ENCODE data around the gene FAM43B. TPM values are rescaled to one million over a fixed set of nuclear protein-coding genes. Genes with fewer than 3 reads are reported as not detected.

Gene FAM43B
- total RNA-seq, 4 donors from 2014 or later = 0.90 to 1.0 TPM; not detected in 2

DNA sequence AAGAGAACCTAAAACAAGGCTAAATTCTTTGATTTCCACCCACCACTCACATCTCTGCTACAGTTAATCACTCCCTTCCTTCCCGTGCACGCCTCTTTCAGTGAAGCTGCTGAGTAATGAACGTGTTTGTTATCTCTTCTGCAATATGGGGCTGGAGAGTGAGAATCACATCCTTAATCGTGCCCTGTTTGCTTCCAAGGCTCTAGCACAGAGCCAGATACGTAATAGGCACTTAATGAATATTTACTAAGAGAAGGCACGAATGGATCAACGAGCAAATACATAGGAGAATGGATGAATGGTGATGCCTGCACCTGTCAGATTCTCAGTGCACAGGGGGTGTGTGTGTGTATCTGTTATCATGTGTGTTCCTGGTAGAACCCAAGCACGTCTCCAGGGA lies 22.1 kb upstream of the FAM43B start:
- no peak for TF ChIP-seq EP300 (IDR thresholded peaks at IDR 0.05)
- TF ChIP-seq, protein P1, sequence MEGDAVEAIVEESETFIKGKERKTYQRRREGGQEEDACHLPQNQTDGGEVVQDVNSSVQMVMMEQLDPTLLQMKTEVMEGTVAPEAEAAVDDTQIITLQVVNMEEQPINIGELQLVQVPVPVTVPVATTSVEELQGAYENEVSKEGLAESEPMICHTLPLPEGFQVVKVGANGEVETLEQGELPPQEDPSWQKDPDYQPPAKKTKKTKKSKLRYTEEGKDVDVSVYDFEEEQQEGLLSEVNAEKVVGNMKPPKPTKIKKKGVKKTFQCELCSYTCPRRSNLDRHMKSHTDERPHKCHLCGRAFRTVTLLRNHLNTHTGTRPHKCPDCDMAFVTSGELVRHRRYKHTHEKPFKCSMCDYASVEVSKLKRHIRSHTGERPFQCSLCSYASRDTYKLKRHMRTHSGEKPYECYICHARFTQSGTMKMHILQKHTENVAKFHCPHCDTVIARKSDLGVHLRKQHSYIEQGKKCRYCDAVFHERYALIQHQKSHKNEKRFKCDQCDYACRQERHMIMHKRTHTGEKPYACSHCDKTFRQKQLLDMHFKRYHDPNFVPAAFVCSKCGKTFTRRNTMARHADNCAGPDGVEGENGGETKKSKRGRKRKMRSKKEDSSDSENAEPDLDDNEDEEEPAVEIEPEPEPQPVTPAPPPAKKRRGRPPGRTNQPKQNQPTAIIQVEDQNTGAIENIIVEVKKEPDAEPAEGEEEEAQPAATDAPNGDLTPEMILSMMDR (IDR thresholded peaks at IDR 0.05) = no peak
- no peak for TF ChIP-seq POLR2A (IDR thresholded peaks at IDR 0.05)
- no peaks in the 10 kb centered on the region for H3K4me1 ChIP-seq
- H3K9me3 ChIP-seq = no peaks in the 10 kb centered on the region
- no peaks in the 10 kb centered on the region for H3K36me3 ChIP-seq
- no peak overlapping the region for H3K4me3 ChIP-seq
- WGBS, 2 donors = 43 to 51% methylated on average over 8 of the region's 8 CpGs
- no peak for DNase-seq (ENCODE audit: low spot score in 2 of 2)
- H3K27me3 ChIP-seq = peaks cover 0 to 49% of the 10 kb centered on the region in 2 donors
- H3K27ac ChIP-seq = no peak overlapping the region

- WGBS, 2 donors = 72 to 79% methylated on average over 6 of the region's 6 CpGs
- Histone ChIP-seq H3K4me3 (no peak overlapping the region), H3K4me1 (no peaks in the 10 kb centered on the region), H3K36me3 (no peaks in the 10 kb centered on the region), H3K27me3 (peaks cover 0 to 51% of the 10 kb centered on the region in 2 donors), H3K9me3 (no peaks in the 10 kb centered on the region), H3K27ac (no peak overlapping the region)
- TF ChIP-seq EP300 (IDR thresholded peaks at IDR 0.05) = no peak
- TF ChIP-seq POLR2A (IDR thresholded peaks at IDR 0.05) = no peak
- TF ChIP-seq, protein P1 (IDR thresholded peaks at IDR 0.05) = no peak
- no peak for DNase-seq (ENCODE audit: low spot score in 2 of 2)
These were observed 21.5 kb upstream of the FAM43B start for GRCh38 chr1:20530901-20531300.

DNA sequence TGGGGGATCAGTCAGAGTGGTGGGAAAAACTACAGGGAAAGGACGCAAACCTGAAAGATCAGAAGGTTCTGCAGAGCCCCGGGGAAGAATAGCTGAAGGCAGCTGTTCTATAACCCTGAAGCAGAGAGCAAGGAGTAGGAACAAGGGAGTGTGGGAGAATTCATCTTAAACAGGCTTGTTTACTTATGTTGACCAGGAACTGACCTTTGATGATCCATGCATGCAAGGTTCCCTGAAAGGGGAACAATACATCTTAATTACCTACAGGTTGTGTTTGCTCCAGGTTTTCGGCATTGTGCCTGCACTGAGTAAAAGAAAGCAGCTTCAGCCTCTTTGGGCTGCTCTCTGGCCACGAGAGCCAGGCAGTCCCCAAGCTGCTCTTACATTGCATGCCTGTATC lies 18.7 kb upstream of the FAM43B start:
- H3K4me1 ChIP-seq = no peaks in the 10 kb centered on the region
- peaks cover 0 to 45% of the 10 kb centered on the region in 2 donors for H3K27me3 ChIP-seq
- no peak for DNase-seq (ENCODE audit: low spot score in 2 of 2)
- no peak overlapping the region for H3K4me3 ChIP-seq
- H3K36me3 ChIP-seq = no peaks in the 10 kb centered on the region
- H3K27ac ChIP-seq = no peak overlapping the region
- TF ChIP-seq EP300 (IDR thresholded peaks at IDR 0.05) (no peak), POLR2A (IDR thresholded peaks at IDR 0.05) (no peak)
- TF ChIP-seq, protein P1 (IDR thresholded peaks at IDR 0.05) = no peak
- 56 to 59% methylated on average over 4 of the region's 4 CpGs for WGBS, 2 donors
- H3K9me3 ChIP-seq = no peaks in the 10 kb centered on the region

GRCh38 chr1:20534659-20535417 lies 17.5 kb upstream of the FAM43B start:
- Histone ChIP-seq H3K27me3 (peaks cover 0 to 35% of the 10 kb centered on the region in 2 donors), H3K27ac (no peak overlapping the region), H3K36me3 (no peaks in the 10 kb centered on the region), H3K4me3 (no peak overlapping the region), H3K9me3 (no peaks in the 10 kb centered on the region), H3K4me1 (no peaks in the 10 kb centered on the region)
- 44 to 49% methylated on average over 12 of the region's 12 CpGs for WGBS, 2 donors
- no peak for TF ChIP-seq POLR2A (IDR thresholded peaks at IDR 0.05)
- DNase-seq (ENCODE audit: low spot score in 2 of 2) = no peak

GRCh38 chr1:20538227-20538626 lies 14.1 kb upstream of the FAM43B start:
- Histone ChIP-seq H3K4me3 (no peak overlapping the region), H3K27ac (no peak overlapping the region), H3K4me1 (no peaks in the 10 kb centered on the region), H3K9me3 (no peaks in the 10 kb centered on the region), H3K36me3 (no peaks in the 10 kb centered on the region), H3K27me3 (peaks cover 0 to 17% of the 10 kb centered on the region in 2 donors)
- no peak for DNase-seq (ENCODE audit: low spot score in 2 of 2)
- TF ChIP-seq, protein P1 (IDR thresholded peaks at IDR 0.05) = no peak
- TF ChIP-seq EP300 (IDR thresholded peaks at IDR 0.05) (no peak), POLR2A (IDR thresholded peaks at IDR 0.05) (no peak)
- 51 to 65% methylated on average over 2 of the region's 2 CpGs for WGBS, 2 donors

All from tibial nerve (tissue), 4 donors.